Measurements from ENCODE around the gene LIPG. TPM values are rescaled to one million over a fixed set of nuclear protein-coding genes. Genes with fewer than 3 reads are reported as not detected.
"Not testable (repeated sequence)": the region's sequence is repeated elsewhere in the genome, so short reads cannot be mapped to it uniquely, and the experiment has no call there.

The LIPG gene
- total RNA-seq, 1 donor from 2014 or later = 89.4 TPM

GRCh38 chr18:49546278-49546677 lies 15.6 kb upstream of the LIPG start:
- no peak for ATAC-seq
- no peak for DNase-seq (ENCODE audit: low spot score)

- DNase-seq (ENCODE audit: low spot score) (no peak), ATAC-seq (no peak)
Observed at GRCh38 chr18:49546719-49547273, 15.1 kb upstream of the LIPG start.

GRCh38 chr18:49547701-49548100 lies 14.2 kb upstream of the LIPG start:
- ATAC-seq = no peak
- DNase-seq (ENCODE audit: low spot score) = no peak

GRCh38 chr18:49548229-49548636 lies 13.6 kb upstream of the LIPG start:
- DNase-seq (ENCODE audit: low spot score) = no peak

GRCh38 chr18:49550621-49551339 lies 11.1 kb upstream of the LIPG start:
- no peak for ATAC-seq
- DNase-seq (ENCODE audit: low spot score) = no peak

More at GRCh38 chr18:49548229-49548636, 13.6 kb upstream of the LIPG start:
- no peak for ATAC-seq

- no peak for ATAC-seq
- DNase-seq (ENCODE audit: low spot score) = no peak
Observed at GRCh38 chr18:49553003-49553402, 8.9 kb upstream of the LIPG start.

- DNase-seq (ENCODE audit: low spot score) = no peak
- ATAC-seq = no peak
Observed at GRCh38 chr18:49555641-49556040, 6.2 kb upstream of the LIPG start.

GRCh38 chr18:49558356-49558755 lies 3.5 kb upstream of the LIPG start:
- ATAC-seq = no peak
- DNase-seq (ENCODE audit: low spot score) = no peak

GRCh38 chr18:49559326-49559931 lies 2.4 kb upstream of the LIPG start:
- DNase-seq (ENCODE audit: low spot score) = not testable (repeated sequence)
- ATAC-seq = peak; percentile 15

- ATAC-seq = no peak
- no peak for DNase-seq (ENCODE audit: low spot score)
Observed at GRCh38 chr18:49560277-49560623, 1.6 kb upstream of the LIPG start.

GRCh38 chr18:49560624-49561288 lies 1.1 kb upstream of the LIPG start:
- DNase-seq (ENCODE audit: low spot score) (peak; percentile 72), ATAC-seq (peak; percentile 46)

- DNase-seq (ENCODE audit: low spot score) = no peak
- peak; percentile 2 for ATAC-seq
Observed at GRCh38 chr18:49562481-49563129, 748 bp downstream of the LIPG start.

- ATAC-seq (no peak), DNase-seq (ENCODE audit: low spot score) (no peak)
Observed at GRCh38 chr18:49563130-49563540, 1.3 kb downstream of the LIPG start.

GRCh38 chr18:49563701-49564517 lies 2.1 kb downstream of the LIPG start:
- DNase-seq (ENCODE audit: low spot score) (no peak), ATAC-seq (peak; percentile 17)

- DNase-seq (ENCODE audit: low spot score) = peak; percentile 78
Observed at GRCh38 chr18:49564518-49564834, 2.6 kb downstream of the LIPG start.

GRCh38 chr18:49565101-49565500 lies 3.2 kb downstream of the LIPG start:
- DNase-seq (ENCODE audit: low spot score) (no peak), ATAC-seq (no peak)

More at GRCh38 chr18:49564518-49564834, 2.6 kb downstream of the LIPG start:
- ATAC-seq = peak; percentile 44

- ATAC-seq = peak; percentile 31
- DNase-seq (ENCODE audit: low spot score) = peak; percentile 78
Observed at GRCh38 chr18:49565612-49566011, 3.8 kb downstream of the LIPG start.

- ATAC-seq (no peak), DNase-seq (ENCODE audit: low spot score) (no peak)
Observed at GRCh38 chr18:49566217-49566770, 4.4 kb downstream of the LIPG start.

GRCh38 chr18:49566985-49567384 lies 5.1 kb downstream of the LIPG start:
- DNase-seq (ENCODE audit: low spot score) (no peak), ATAC-seq (no peak)

GRCh38 chr18:49569724-49570123 lies 7.9 kb downstream of the LIPG start:
- ATAC-seq (no peak), DNase-seq (ENCODE audit: low spot score) (no peak)
